ENCODE data around the gene TAX1BP1.

Gene TAX1BP1

DNA sequence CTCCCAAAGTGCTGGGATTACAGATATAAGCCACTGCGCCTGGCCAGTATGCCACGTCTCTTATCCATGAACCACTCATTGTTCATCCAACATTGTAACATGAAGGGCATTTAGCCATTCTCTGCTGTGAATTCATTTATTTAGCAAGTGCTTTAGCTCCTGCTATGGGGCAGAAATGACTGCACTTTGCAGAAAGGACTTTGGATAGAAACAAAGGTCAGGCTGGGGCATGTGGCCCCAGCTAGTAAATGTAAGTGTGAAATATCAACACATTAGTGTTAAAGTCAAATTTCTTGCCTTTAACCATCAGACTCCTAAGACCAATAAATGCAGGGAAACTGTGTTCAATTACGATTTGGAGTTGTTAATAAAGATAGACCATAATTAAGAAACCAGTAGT is 27.7 kb upstream of the TAX1BP1 start:
- DNase-seq (ENCODE audit: low read depth in 2 of 2): no peak
- TF ChIP-seq, protein P1, sequence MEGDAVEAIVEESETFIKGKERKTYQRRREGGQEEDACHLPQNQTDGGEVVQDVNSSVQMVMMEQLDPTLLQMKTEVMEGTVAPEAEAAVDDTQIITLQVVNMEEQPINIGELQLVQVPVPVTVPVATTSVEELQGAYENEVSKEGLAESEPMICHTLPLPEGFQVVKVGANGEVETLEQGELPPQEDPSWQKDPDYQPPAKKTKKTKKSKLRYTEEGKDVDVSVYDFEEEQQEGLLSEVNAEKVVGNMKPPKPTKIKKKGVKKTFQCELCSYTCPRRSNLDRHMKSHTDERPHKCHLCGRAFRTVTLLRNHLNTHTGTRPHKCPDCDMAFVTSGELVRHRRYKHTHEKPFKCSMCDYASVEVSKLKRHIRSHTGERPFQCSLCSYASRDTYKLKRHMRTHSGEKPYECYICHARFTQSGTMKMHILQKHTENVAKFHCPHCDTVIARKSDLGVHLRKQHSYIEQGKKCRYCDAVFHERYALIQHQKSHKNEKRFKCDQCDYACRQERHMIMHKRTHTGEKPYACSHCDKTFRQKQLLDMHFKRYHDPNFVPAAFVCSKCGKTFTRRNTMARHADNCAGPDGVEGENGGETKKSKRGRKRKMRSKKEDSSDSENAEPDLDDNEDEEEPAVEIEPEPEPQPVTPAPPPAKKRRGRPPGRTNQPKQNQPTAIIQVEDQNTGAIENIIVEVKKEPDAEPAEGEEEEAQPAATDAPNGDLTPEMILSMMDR (IDR thresholded peaks at IDR 0.05; ENCODE audit: low read depth, low read length): no peak
- H3K4me3 ChIP-seq (replicated peaks in 1 of 2; ENCODE audit: low read depth in 2 of 2, low read length in 2 of 2): no peak overlapping the region

DNA sequence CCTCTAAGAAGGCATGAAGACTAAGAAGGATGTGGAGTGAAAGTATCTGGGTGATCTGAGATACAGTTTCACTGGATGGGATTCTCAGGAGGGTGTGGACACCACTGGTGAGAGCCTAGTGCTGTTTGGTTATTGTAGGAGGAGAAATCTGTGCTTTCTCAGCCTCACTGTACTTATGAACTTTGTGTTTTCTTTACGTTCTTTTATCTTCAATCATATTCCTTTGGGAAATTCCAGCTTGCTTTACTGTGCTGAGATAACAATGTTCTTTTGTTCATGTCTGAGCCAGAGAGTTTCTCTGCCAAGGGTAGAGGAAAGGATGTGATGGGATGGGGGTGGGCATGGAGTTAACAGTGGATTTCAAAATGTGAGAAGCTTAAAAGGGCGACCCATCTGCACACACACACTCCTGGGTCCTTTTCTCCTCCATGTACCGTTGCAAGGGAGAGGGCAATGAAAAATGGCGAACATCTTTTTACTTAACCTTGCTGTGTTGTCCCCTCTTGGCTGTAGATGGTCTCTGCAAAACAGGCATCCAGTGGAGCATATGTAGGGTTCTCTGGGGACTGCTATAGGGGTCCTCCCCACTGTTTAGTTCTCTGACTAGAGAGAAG is 25.0 kb upstream of the TAX1BP1 start:
- TF ChIP-seq, protein P1 (IDR thresholded peaks at IDR 0.05; ENCODE audit: low read depth, low read length): no peak
- H3K4me3 ChIP-seq (replicated peaks in 1 of 2; ENCODE audit: low read depth in 2 of 2, low read length in 2 of 2): no peak overlapping the region
- DNase-seq (ENCODE audit: low read depth in 2 of 2): peak; percentile 70 to 89

DNA sequence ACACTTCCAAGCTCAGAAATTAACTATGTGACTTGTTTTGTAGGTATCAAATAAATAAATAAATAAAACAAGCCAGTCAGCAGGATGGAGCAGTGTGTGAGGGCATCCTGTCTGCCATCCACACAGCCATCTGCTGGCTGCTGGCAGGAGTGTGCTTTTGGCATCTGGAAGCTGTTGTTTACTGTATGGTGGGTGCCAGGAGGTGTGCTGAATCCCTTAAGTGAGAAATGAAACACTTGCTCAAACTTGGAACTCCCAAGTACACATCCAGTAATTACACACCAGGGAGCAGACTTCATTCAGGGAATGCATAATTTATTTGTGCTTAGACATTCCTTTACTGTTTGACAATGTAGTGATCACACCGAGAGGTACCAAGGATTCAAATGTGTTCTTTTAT is 16.9 kb upstream of the TAX1BP1 start:
- DNase-seq (ENCODE audit: low read depth in 2 of 2): peak in 1 of 2 donors; percentile 55
- no peak overlapping the region for H3K4me3 ChIP-seq (replicated peaks in 1 of 2; ENCODE audit: low read depth in 2 of 2, low read length in 2 of 2)
- TF ChIP-seq, protein P1 (IDR thresholded peaks at IDR 0.05; ENCODE audit: low read depth, low read length): peak; percentile 22

DNA sequence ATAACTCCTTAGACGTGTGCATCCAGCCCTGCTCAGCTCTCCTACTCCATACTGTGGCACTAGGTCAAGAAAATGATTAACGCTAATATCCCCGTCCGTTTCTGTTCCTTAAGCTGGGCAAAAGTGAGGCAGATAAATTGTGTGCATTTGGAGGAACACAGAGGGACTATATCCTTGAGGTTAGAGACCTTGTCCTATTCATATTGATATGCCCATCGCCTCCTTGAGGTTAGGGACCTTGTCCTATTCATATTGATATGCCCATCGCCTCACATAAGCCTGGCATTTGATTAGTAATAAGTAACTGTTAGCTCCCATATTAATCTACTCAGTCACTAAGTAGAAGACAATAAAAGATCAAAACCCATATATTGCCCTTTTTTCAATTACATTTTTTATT is 12.9 kb upstream of the TAX1BP1 start:
- DNase-seq (ENCODE audit: low read depth in 2 of 2): no peak
- no peak overlapping the region for H3K4me3 ChIP-seq (replicated peaks in 1 of 2; ENCODE audit: low read depth in 2 of 2, low read length in 2 of 2)
- TF ChIP-seq, protein P1 (IDR thresholded peaks at IDR 0.05; ENCODE audit: low read depth, low read length): no peak

DNA sequence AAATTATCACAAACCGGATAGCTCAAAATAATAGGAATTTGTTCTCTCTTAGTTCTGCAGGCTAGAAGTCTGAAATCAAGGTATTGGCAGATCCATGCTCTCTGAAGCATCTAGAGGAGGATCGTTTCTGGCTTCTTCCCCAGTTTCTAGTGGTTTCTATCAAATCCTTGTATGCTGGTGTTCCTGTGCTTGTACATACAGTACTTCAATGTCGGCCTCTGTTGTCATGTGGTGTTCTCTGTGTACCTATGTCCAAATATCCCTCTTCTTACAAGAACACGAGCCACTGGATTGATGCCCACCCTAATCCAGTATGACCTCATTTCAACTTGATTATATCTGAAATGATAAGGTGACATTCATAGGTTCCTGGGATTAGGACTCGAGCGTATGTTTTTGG is 9.8 kb upstream of the TAX1BP1 start:
- no peak for DNase-seq (ENCODE audit: low read depth in 2 of 2)
- H3K4me3 ChIP-seq (replicated peaks in 1 of 2; ENCODE audit: low read depth in 2 of 2, low read length in 2 of 2): no peak overlapping the region
- TF ChIP-seq, protein P1 (IDR thresholded peaks at IDR 0.05; ENCODE audit: low read depth, low read length): no peak

DNA sequence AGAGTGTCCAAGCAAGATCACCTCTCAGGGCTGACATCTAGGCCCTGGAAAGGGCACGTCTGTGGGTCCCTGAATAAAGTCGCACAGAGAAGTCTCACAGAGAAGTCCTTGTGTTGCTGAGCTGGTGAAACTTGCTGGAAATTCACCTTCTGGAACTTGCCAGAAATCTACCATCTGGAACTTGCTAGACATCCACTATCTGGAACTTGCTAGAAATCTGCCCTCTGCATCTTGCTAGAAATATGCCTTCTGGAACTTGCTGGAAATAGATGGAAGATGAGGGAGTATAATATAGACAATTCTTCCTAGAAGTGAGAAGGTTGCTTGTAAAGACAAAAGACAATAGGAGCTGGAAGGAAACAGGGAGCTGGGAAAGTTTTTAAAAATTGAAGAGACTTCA is 5.4 kb upstream of the TAX1BP1 start:
- TF ChIP-seq, protein P1 (IDR thresholded peaks at IDR 0.05; ENCODE audit: low read depth, low read length): no peak
- no peak for DNase-seq (ENCODE audit: low read depth in 2 of 2)
- H3K4me3 ChIP-seq (replicated peaks in 1 of 2; ENCODE audit: low read depth in 2 of 2, low read length in 2 of 2): no peak overlapping the region

DNA sequence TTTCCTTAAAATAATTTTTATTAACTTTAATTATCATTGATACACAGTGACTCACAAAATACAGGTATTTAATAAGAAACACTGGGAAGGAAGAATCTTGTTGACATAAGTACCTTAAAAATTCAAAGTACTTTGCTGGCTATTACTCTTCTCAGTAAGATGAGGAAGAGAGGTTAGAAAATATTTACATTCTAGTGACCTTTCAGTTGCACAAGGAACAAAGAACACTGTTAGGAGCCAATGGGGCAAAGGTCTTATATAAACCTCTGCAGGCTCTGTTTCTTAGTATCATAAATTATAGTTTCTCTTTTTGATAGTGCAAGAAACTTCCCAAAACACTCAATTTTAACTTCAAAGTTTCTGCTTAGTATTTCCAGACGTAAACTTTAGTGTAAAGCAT is 4.8 kb upstream of the TAX1BP1 start:
- H3K4me3 ChIP-seq (replicated peaks in 1 of 2; ENCODE audit: low read depth in 2 of 2, low read length in 2 of 2): no peak overlapping the region
- TF ChIP-seq, protein P1 (IDR thresholded peaks at IDR 0.05; ENCODE audit: low read depth, low read length): no peak
- no peak for DNase-seq (ENCODE audit: low read depth in 2 of 2)
